GM23338 (cell line): Measurements from ENCODE around the gene HOXA1. TPM values are rescaled to one million over a fixed set of nuclear protein-coding genes. Genes with fewer than 3 reads are reported as not detected.

ENCODE experiments used
- ATAC-seq: fragments of 200-7000 bp; cut with Tn5 transposase; 3 replicates; pipeline ENCODE4 v1.9.1; 2020
- DNase-seq: peaks from one replicate; pipeline ENCODE4 v3.0.0-alpha.2; 2015; ENCODE audit warnings: low spot score
- H2AFZ ChIP-seq: fragments of 200-600 bp; sonication (generic); 2 replicates; pipeline ENCODE4 v1.8.0; 2016; ENCODE audit warnings: antibody characterized with exemption, mild to moderate bottlenecking, moderate library complexity
- H3F3A ChIP-seq: fragments of 200-600 bp; sonication (generic); replicated peaks from 2 replicates; pipeline ENCODE4 v1.8.0; 2017; ENCODE audit warnings: antibody characterized with exemption, mixed run types, low read depth
- H3K27ac ChIP-seq: fragments of 200-600 bp; sonication (generic); 2 replicates; pipeline ENCODE4 v1.6.1; 2016; ENCODE audit warnings: low read depth
- H3K27me3 ChIP-seq: fragments of 200-600 bp; sonication (generic); 2 replicates; pipeline ENCODE4 v1.8.0; 2016; ENCODE audit warnings: mild to moderate bottlenecking, mixed run types, moderate library complexity; ENCODE audit not compliant: insufficient read depth
- H3K36me3 ChIP-seq: fragments of 200-600 bp; sonication (generic); 2 replicates; pipeline ENCODE4 v1.8.0; 2016; ENCODE audit warnings: mild to moderate bottlenecking; ENCODE audit not compliant: insufficient read depth
- H3K4me1 ChIP-seq: fragments of 200-600 bp; sonication (generic); 2 replicates; pipeline ENCODE4 v1.8.0; 2016; ENCODE audit warnings: mild to moderate bottlenecking, moderate library complexity; ENCODE audit not compliant: insufficient read depth
- H3K4me2 ChIP-seq: fragments of 200-600 bp; sonication (generic); 2 replicates; pipeline ENCODE4 v1.7.1; 2017; ENCODE audit warnings: mixed run types
- H3K4me3 ChIP-seq: fragments of 200-600 bp; sonication (generic); 2 replicates; pipeline ENCODE4 v1.6.1; 2016; ENCODE audit warnings: mixed run types
- H3K79me2 ChIP-seq: fragments of 200-600 bp; sonication (generic); replicated peaks from 2 replicates; pipeline ENCODE4 v1.8.0; 2017; ENCODE audit warnings: mild to moderate bottlenecking; ENCODE audit not compliant: insufficient read depth
- H3K9me2 ChIP-seq: fragments of 200-600 bp; sonication (generic); 2 replicates; pipeline ENCODE4 v1.8.0; 2017; ENCODE audit not compliant: insufficient read depth
- H4K20me1 ChIP-seq: fragments of 200-600 bp; sonication (generic); replicated peaks from 2 replicates; pipeline ENCODE4 v1.8.0; 2017; ENCODE audit warnings: mild to moderate bottlenecking; ENCODE audit not compliant: insufficient read depth
- H3K27ac Mint-ChIP-seq: 2 replicates; pipeline ENCODE4 v1.8.0; 2020; ENCODE audit warnings: inconsistent platforms, mild to moderate bottlenecking, moderate library complexity, mixed read lengths
- H3K27me3 Mint-ChIP-seq: 3 replicates; pipeline ENCODE4 v1.8.0; 2022; ENCODE audit warnings: low read depth, mild to moderate bottlenecking, moderate library complexity, mixed read lengths, inconsistent platforms; ENCODE audit not compliant: insufficient read depth, poor library complexity
- H3K36me3 Mint-ChIP-seq: 3 replicates; pipeline ENCODE4 v1.8.0; 2021; ENCODE audit warnings: low read depth, mild to moderate bottlenecking, inconsistent platforms, moderate library complexity, mixed read lengths
- H3K4me1 Mint-ChIP-seq: 3 replicates; pipeline ENCODE4 v1.8.0; 2020; ENCODE audit warnings: mild to moderate bottlenecking, inconsistent platforms, mixed read lengths
- H3K4me3 Mint-ChIP-seq: 3 replicates; pipeline ENCODE4 v1.8.0; 2021; ENCODE audit warnings: moderate library complexity, mild to moderate bottlenecking, inconsistent platforms, mixed read lengths
- H3K9me3 Mint-ChIP-seq: 3 replicates; pipeline ENCODE4 v1.8.0; 2020; ENCODE audit warnings: moderate library complexity, mild to moderate bottlenecking, inconsistent platforms, mixed read lengths
- CREB1 ChIP-seq: fragments of 250-450 bp; sonication (Bioruptor Pico); IDR thresholded peaks from 2 replicates; pipeline ENCODE4 v1.5.0; 2020; ENCODE audit warnings: low read depth, mild to moderate bottlenecking, moderate library complexity
- CTCF ChIP-seq, 2 experiments: fragments of 200-600 bp in 1 of 2; sonication (generic) in 1 of 2; conservative IDR thresholded peaks; 2 replicates each; pipeline versions ENCODE4 v1.5.1 to v1.6.1; 2016 to 2017; ENCODE audit warnings: antibody characterized with exemption in 2 of 2, low read depth in 2 of 2, mild to moderate bottlenecking in 2 of 2, moderate library complexity in 1 of 2
- EZH2 ChIP-seq: fragments of 200-600 bp; sonication (generic); IDR thresholded peaks from one replicate; pipeline ENCODE4 v1.8.0; 2017; ENCODE audit warnings: antibody characterized with exemption, mild to moderate bottlenecking, low read depth; ENCODE audit not compliant: unreplicated experiment
- EZH2phosphoT487 ChIP-seq: fragments of 200-600 bp; sonication (generic); IDR thresholded peaks from one replicate; pipeline ENCODE4 v1.8.1; 2018; ENCODE audit warnings: antibody characterized with exemption; ENCODE audit not compliant: unreplicated experiment
- NANOG ChIP-seq: IDR thresholded peaks from 2 replicates; pipeline ENCODE4 v1.6.1; 2016; ENCODE audit warnings: antibody characterized with exemption, borderline replicate concordance
- polyA plus RNA-seq: library from polyadenylated mRNA; unstranded; fragments of >200 nt; fragmentation: Nextera tagmentation; extraction: Ambion mirVana; gene quantifications from 2 replicates; pipeline ENCODE4 v1.2.1, GENCODE V29; 2016
- total RNA-seq: library from RNA; depleted of rRNA; stranded (reverse); fragments of >200 nt; shearing (Covaris generic); gene quantifications from 2 replicates; pipeline ENCODE4 v1.2.3, GENCODE V29; 2014
- TF ChIP-seq, protein P1 (sequence below): IDR thresholded peaks from 2 replicates; pipeline ENCODE4 v1.6.1; 2016; ENCODE audit warnings: antibody characterized with exemption
- TF ChIP-seq, protein P2 (sequence below): fragments of 250-450 bp; sonication (Bioruptor Pico); IDR thresholded peaks from 2 replicates; pipeline ENCODE4 v1.5.0; 2020; ENCODE audit warnings: mild to moderate bottlenecking, moderate library complexity

Gene HOXA1
- total and polyA plus RNA-seq, 2 experiments from 2014 or later, result not detected

- DNase-seq, result no peak
These were observed 36.4 kb upstream of the HOXA1 start for GRCh38 chr7:27132214-27132613.

More at GRCh38 chr7:27132214-27132613, 36.4 kb upstream of the HOXA1 start:
- Mint-ChIP-seq H3K27me3 (peaks cover 96% of the 10 kb centered on the region), H3K9me3 (no peaks in the 10 kb centered on the region; the same call in 2 of the 3 replicates), H3K36me3 (no peaks in the 10 kb centered on the region), H3K4me3 (no peak overlapping the region), H3K27ac (no peak overlapping the region), H3K4me1 (no peaks in the 10 kb centered on the region; the same call in 2 of the 3 replicates)
- Histone ChIP-seq H3K4me2 (no peak overlapping the region), H3K4me3 (no peak overlapping the region), H3K36me3 (no peaks in the 10 kb centered on the region), H3F3A (peaks cover 46% of the 10 kb centered on the region), H2AFZ (no peak overlapping the region), H3K4me1 (peaks cover 7% of the 10 kb centered on the region; the same call in 1 of the 2 replicates), H3K27me3 (peaks cover 100% of the 10 kb centered on the region), H3K9me2 (no peaks in the 10 kb centered on the region), H3K27ac (no peak overlapping the region), H3K79me2 (no peaks in the 10 kb centered on the region), H4K20me1 (peaks cover 57% of the 10 kb centered on the region)
- TF ChIP-seq, protein P1, sequence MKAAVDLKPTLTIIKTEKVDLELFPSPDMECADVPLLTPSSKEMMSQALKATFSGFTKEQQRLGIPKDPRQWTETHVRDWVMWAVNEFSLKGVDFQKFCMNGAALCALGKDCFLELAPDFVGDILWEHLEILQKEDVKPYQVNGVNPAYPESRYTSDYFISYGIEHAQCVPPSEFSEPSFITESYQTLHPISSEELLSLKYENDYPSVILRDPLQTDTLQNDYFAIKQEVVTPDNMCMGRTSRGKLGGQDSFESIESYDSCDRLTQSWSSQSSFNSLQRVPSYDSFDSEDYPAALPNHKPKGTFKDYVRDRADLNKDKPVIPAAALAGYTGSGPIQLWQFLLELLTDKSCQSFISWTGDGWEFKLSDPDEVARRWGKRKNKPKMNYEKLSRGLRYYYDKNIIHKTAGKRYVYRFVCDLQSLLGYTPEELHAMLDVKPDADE, result no peak
- TF ChIP-seq CTCF (conservative IDR thresholded peaks at IDR 0.05; ENCODE audit: low read depth in 2 of 2) (no peak), CREB1 (no peak), EZH2phosphoT487 (no peak), EZH2 (no peak), NANOG (no peak)
- TF ChIP-seq, protein P2, sequence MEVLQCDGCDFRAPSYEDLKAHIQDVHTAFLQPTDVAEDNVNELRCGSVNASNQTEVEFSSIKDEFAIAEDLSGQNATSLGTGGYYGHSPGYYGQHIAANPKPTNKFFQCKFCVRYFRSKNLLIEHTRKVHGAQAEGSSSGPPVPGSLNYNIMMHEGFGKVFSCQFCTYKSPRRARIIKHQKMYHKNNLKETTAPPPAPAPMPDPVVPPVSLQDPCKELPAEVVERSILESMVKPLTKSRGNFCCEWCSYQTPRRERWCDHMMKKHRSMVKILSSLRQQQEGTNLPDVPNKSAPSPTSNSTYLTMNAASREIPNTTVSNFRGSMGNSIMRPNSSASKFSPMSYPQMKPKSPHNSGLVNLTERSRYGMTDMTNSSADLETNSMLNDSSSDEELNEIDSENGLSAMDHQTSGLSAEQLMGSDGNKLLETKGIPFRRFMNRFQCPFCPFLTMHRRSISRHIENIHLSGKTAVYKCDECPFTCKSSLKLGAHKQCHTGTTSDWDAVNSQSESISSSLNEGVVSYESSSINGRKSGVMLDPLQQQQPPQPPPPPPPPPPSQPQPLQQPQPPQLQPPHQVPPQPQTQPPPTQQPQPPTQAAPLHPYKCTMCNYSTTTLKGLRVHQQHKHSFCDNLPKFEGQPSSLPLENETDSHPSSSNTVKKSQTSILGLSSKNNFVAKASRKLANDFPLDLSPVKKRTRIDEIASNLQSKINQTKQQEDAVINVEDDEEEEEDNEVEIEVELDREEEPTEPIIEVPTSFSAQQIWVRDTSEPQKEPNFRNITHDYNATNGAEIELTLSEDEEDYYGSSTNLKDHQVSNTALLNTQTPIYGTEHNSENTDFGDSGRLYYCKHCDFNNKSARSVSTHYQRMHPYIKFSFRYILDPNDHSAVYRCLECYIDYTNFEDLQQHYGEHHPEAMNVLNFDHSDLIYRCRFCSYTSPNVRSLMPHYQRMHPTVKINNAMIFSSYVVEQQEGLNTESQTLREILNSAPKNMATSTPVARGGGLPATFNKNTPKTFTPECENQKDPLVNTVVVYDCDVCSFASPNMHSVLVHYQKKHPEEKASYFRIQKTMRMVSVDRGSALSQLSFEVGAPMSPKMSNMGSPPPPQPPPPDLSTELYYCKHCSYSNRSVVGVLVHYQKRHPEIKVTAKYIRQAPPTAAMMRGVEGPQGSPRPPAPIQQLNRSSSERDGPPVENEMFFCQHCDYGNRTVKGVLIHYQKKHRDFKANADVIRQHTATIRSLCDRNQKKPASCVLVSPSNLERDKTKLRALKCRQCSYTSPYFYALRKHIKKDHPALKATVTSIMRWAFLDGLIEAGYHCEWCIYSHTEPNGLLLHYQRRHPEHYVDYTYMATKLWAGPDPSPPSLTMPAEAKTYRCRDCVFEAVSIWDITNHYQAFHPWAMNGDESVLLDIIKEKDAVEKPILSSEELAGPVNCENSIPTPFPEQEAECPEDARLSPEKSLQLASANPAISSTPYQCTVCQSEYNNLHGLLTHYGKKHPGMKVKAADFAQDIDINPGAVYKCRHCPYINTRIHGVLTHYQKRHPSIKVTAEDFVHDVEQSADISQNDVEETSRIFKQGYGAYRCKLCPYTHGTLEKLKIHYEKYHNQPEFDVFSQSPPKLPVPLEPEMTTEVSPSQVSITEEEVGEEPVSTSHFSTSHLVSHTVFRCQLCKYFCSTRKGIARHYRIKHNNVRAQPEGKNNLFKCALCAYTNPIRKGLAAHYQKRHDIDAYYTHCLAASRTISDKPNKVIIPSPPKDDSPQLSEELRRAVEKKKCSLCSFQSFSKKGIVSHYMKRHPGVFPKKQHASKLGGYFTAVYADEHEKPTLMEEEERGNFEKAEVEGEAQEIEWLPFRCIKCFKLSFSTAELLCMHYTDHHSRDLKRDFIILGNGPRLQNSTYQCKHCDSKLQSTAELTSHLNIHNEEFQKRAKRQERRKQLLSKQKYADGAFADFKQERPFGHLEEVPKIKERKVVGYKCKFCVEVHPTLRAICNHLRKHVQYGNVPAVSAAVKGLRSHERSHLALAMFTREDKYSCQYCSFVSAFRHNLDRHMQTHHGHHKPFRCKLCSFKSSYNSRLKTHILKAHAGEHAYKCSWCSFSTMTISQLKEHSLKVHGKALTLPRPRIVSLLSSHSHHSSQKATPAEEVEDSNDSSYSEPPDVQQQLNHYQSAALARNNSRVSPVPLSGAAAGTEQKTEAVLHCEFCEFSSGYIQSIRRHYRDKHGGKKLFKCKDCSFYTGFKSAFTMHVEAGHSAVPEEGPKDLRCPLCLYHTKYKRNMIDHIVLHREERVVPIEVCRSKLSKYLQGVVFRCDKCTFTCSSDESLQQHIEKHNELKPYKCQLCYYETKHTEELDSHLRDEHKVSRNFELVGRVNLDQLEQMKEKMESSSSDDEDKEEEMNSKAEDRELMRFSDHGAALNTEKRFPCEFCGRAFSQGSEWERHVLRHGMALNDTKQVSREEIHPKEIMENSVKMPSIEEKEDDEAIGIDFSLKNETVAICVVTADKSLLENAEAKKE (CRISPR knock-in tag), result no peak
- ATAC-seq, result no peak
